Left cardiac atrium (tissue), 4 donors: ENCODE results near the gene PCDHGA1. TPM values are rescaled to one million over a fixed set of nuclear protein-coding genes. Genes with fewer than 3 reads are reported as not detected.
"Not testable (repeated sequence)": the region's sequence is repeated elsewhere in the genome, so short reads cannot be mapped to it uniquely, and the experiment has no call there.

Experiments used
- ATAC-seq, 2 donors: fragments of 200-7000 bp; cut with Tn5 transposase; one replicate each; pipeline ENCODE4 v1.9.1; 2020; ENCODE audit warnings: mild to moderate bottlenecking in 2 of 2, moderate library complexity in 2 of 2
- DNase-seq: peaks from one replicate; pipeline ENCODE4 v3.0.0-alpha.2; 2020
- intact Hi-C, 2 donors: fragments of 100-400 bp; cut with DNase I; formaldehyde crosslinking; loops; one replicate each; pipeline versions ENCODE4 v1.14.1 to v1.15.1; 2022 to 2023
- long read RNA-seq: library from polyadenylated mRNA; unstranded; transcript quantifications from one replicate; pipeline ENCODE4 v2.0.0, GENCODE V29; 2021
- total RNA-seq, 2 donors: library from RNA; stranded (reverse); fragmentation: NEBNext Ultra II Directional; extraction: Animal tissue kit (Norgen Biotek cat#: 25700); gene quantifications; one replicate each; pipeline ENCODE4 v1.2.1, GENCODE V29; 2021
- donor health status: DM: no; HTN: yes; CAD: no.
- donor health status: DM: no; HTN: yes; CAD: no; lungs with severe emphysema.
- donor health status: DM: yes; HTN: yes; CAD: no.
- donor health status: Dilated cardiomyopathy.

Gene PCDHGA1
- total RNA-seq = 1 to 10 TPM; 1.4 to 1.8 TPM
- long read RNA-seq = 0 reads

GRCh38 chr5:141330299-141331080 lies at the start of gene PCDHGA1:
Gene PCDHGA1 (plus strand): TSS chr5:141330514.
- ATAC-seq = peak in 1 of 2 donors; percentile 66
- intact Hi-C loops = loop anchor here in 1 of 2 donors (10.0 kb wide), 1 partner anchor 234 kb away; no protein-coding TSS in a partner anchor

GRCh38 chr5:141298376-141298775 lies 31.9 kb upstream of the PCDHGA1 start:
- intact Hi-C loops = no loop called here
- ATAC-seq (no peak), DNase-seq (no peak)

More at GRCh38 chr5:141330299-141331080, at the start of gene PCDHGA1:
- DNase-seq = no peak

- intact Hi-C loops = no loop called here
- no peak for ATAC-seq
- DNase-seq = no peak
These were observed 26.6 kb upstream of the PCDHGA1 start, which contains the start of gene SLC25A2 for GRCh38 chr5:141303756-141304155. Gene SLC25A2 (minus strand): TSS chr5:141304049. CDS start chr5:141303865, 184 bp downstream.

GRCh38 chr5:141306630-141307029 lies 23.7 kb upstream of the PCDHGA1 start:
- no peak for ATAC-seq
- DNase-seq = no peak
- intact Hi-C loops = no loop called here

GRCh38 chr5:141313711-141314110 lies 16.6 kb upstream of the PCDHGA1 start:
- ATAC-seq = no peak
- DNase-seq = no peak
- intact Hi-C loops = no loop called here

- DNase-seq, ATAC-seq, intact Hi-C loops: not testable (repeated sequence)
These were observed 13.4 kb upstream of the PCDHGA1 start for GRCh38 chr5:141316963-141317362.

- intact Hi-C loops = no loop called here
- DNase-seq (no peak), ATAC-seq (no peak)
These were observed 11.1 kb upstream of the PCDHGA1 start for GRCh38 chr5:141319202-141319601.

- intact Hi-C loops = loop anchor here in 1 of 2 donors (5.0 kb wide), 1 partner anchor 243 kb away; no protein-coding TSS in a partner anchor
These were observed 10.6 kb upstream of the PCDHGA1 start for GRCh38 chr5:141319699-141320098.

GRCh38 chr5:141320225-141321169 lies 9.8 kb upstream of the PCDHGA1 start, which contains the start of gene TAF7:
Gene TAF7 (minus strand): TSS chr5:141320784. CDS start chr5:141320044, 740 bp downstream.
- intact Hi-C loops = loop anchor here in 1 of 2 donors (5.0 kb wide), 1 partner anchor 242 kb away; no protein-coding TSS in a partner anchor
- peak; percentile 100 for ATAC-seq
- peak; percentile 92 for DNase-seq

More at GRCh38 chr5:141319699-141320098, 10.6 kb upstream of the PCDHGA1 start:
- ATAC-seq (no peak), DNase-seq (no peak)

- intact Hi-C loops = loop anchor here in 1 of 2 donors (5.0 kb wide), 1 partner anchor 240 kb away; no protein-coding TSS in a partner anchor
- ATAC-seq (no peak), DNase-seq (no peak)
These were observed 8.1 kb upstream of the PCDHGA1 start for GRCh38 chr5:141322261-141322660.

GRCh38 chr5:141326088-141326854 lies 4.0 kb upstream of the PCDHGA1 start:
- intact Hi-C loops = no loop called here
- ATAC-seq (peak; percentile 90 to 93), DNase-seq (peak; percentile 55)

- ATAC-seq (no peak), DNase-seq (no peak)
- intact Hi-C loops = no loop called here
These were observed 2.1 kb upstream of the PCDHGA1 start for GRCh38 chr5:141328231-141328630.

GRCh38 chr5:141332571-141332970 lies 2.3 kb downstream of the PCDHGA1 start:
- ATAC-seq, DNase-seq: not testable (repeated sequence)
- intact Hi-C loops = loop anchor here in 1 of 2 donors (10.0 kb wide), 1 partner anchor 232 kb away; no protein-coding TSS in a partner anchor

- ATAC-seq = peak; percentile 74 to 78
- peak; percentile 31 for DNase-seq
- intact Hi-C loops = loop anchor here (5.0 to 10.0 kb wide), 2 partner anchors 224 to 226 kb away; no protein-coding TSS in a partner anchor
These were observed 8.4 kb downstream of the PCDHGA1 start, which contains the start of gene PCDHGA2 for GRCh38 chr5:141338538-141339306. Gene PCDHGA2 (plus strand): TSS chr5:141338760.

- DNase-seq, ATAC-seq, intact Hi-C loops: not testable (repeated sequence)
These were observed 10.6 kb downstream of the PCDHGA1 start for GRCh38 chr5:141340781-141341354.

GRCh38 chr5:141342773-141343172 lies 12.5 kb downstream of the PCDHGA1 start:
- intact Hi-C loops = no loop called here
- no peak for DNase-seq
- no peak for ATAC-seq
